HEK293 (cell line): Measurements from ENCODE around the gene EPB41L2.

Source experiments
- CTCF ChIA-PET: fragments of 350-600 bp; formaldehyde crosslinking; extraction: SDS; loops from one replicate; lab custom pipeline; 2021; ENCODE audit warnings: antibody characterized with exemption; lab: Yijun Ruan, JAX
- POLR2A ChIA-PET: fragments of 300-600 bp; formaldehyde crosslinking; extraction: SDS; loops from one replicate; lab custom pipeline; 2020; ENCODE audit warnings: antibody characterized with exemption, inconsistent platforms; lab: Yijun Ruan, JAX
- H3K27ac ChIP-seq: fragments of 200-500 bp; sonication (Bioruptor generic); 2 replicates; pipeline ENCODE4 v1.5.1; 2014; ENCODE audit warnings: low read depth, low read length, control low read depth, inconsistent platforms; ENCODE audit errors: extremely low read depth
- H3K36me3 ChIP-seq, 2 experiments: fragments of 200-500 bp in 1 of 2; sonication (Bioruptor generic) in 1 of 2; 1 replicate in 1 of 2; 2 replicates in 1 of 2; pipeline ENCODE4 v1.5.1; 2014 to 2017; ENCODE audit warnings: inconsistent platforms in 2 of 2, low read length in 2 of 2; ENCODE audit not compliant: control insufficient read depth in 2 of 2, insufficient read depth in 1 of 2
- H3K4me1 ChIP-seq: fragments of 200-500 bp; sonication (Bioruptor generic); 2 replicates; pipeline ENCODE4 v1.5.1; 2014; ENCODE audit warnings: mild to moderate bottlenecking, low read length, inconsistent platforms; ENCODE audit not compliant: control insufficient read depth, insufficient read depth
- H3K4me3 ChIP-seq: 2 replicates; pipeline ENCODE4 v1.5.1; 2011; ENCODE audit warnings: low read depth, mild to moderate bottlenecking, control low read depth, low read length, moderate library complexity
- H3K9me3 ChIP-seq: fragments of 200-500 bp; sonication (Bioruptor generic); 2 replicates; pipeline ENCODE4 v1.5.1; 2014; ENCODE audit warnings: low read depth, low read length, inconsistent platforms; ENCODE audit not compliant: control insufficient read depth, insufficient read depth
- GFI1B ChIP-seq: fragments of 450-650 bp; formaldehyde crosslinking; IDR thresholded peaks from 2 replicates; pipeline ENCODE4 v1.5.1; 2016; ENCODE audit warnings: missing biosample characterization, missing genetic modification characterization
- REPIN1 ChIP-seq: fragments of 450-650 bp; formaldehyde crosslinking; IDR thresholded peaks from 2 replicates; pipeline ENCODE4 v1.5.1; 2017; ENCODE audit warnings: missing biosample characterization, missing genetic modification characterization, low read depth
- TRIM28 ChIP-seq: IDR thresholded peaks from 2 replicates; pipeline ENCODE4 v1.6.1; 2011; ENCODE audit warnings: low read length, control low read depth, borderline replicate concordance
- ZBTB17 ChIP-seq: fragments of 450-650 bp; formaldehyde crosslinking; IDR thresholded peaks from 2 replicates; pipeline ENCODE4 v1.5.1; 2016; ENCODE audit warnings: missing biosample characterization, missing genetic modification characterization
- ZBTB20 ChIP-seq: fragments of 450-650 bp; formaldehyde crosslinking; IDR thresholded peaks from 2 replicates; pipeline ENCODE4 v1.5.1; 2016; ENCODE audit warnings: missing biosample characterization, missing genetic modification characterization
- ZNF138 ChIP-seq: fragments of 450-650 bp; formaldehyde crosslinking; IDR thresholded peaks from 2 replicates; pipeline ENCODE4 v1.5.1; 2016; ENCODE audit warnings: missing biosample characterization, missing genetic modification characterization, borderline replicate concordance
- ZNF157 ChIP-seq: fragments of 450-650 bp; formaldehyde crosslinking; IDR thresholded peaks from 2 replicates; pipeline ENCODE4 v1.5.1; 2016; ENCODE audit warnings: missing biosample characterization, missing genetic modification characterization
- ZNF214 ChIP-seq: fragments of 450-650 bp; formaldehyde crosslinking; IDR thresholded peaks from 2 replicates; pipeline ENCODE4 v1.5.1; 2017; ENCODE audit warnings: missing biosample characterization, mild to moderate bottlenecking, missing genetic modification characterization, borderline replicate concordance
- ZNF335 ChIP-seq: fragments of 450-650 bp; formaldehyde crosslinking; conservative IDR thresholded peaks from 2 replicates; pipeline ENCODE4 v1.5.1; 2016; ENCODE audit warnings: missing biosample characterization, missing genetic modification characterization
- ZNF391 ChIP-seq: fragments of 450-650 bp; formaldehyde crosslinking; IDR thresholded peaks from 2 replicates; pipeline ENCODE4 v1.5.1; 2016; ENCODE audit warnings: low read depth, missing biosample characterization, missing genetic modification characterization, borderline replicate concordance
- ZNF521 ChIP-seq: fragments of 450-650 bp; formaldehyde crosslinking; IDR thresholded peaks from 2 replicates; pipeline ENCODE4 v1.5.1; 2017; ENCODE audit warnings: missing biosample characterization, mild to moderate bottlenecking, missing genetic modification characterization
- ZNF560 ChIP-seq: fragments of 450-650 bp; formaldehyde crosslinking; IDR thresholded peaks from 2 replicates; pipeline ENCODE4 v1.5.1; 2017; ENCODE audit warnings: missing biosample characterization, missing genetic modification characterization, borderline replicate concordance
- ZNF768 ChIP-seq: fragments of 450-650 bp; formaldehyde crosslinking; IDR thresholded peaks from 2 replicates; pipeline ENCODE4 v1.5.1; 2018; ENCODE audit warnings: missing biosample characterization, mild to moderate bottlenecking, missing genetic modification characterization
- ZSCAN30 ChIP-seq: fragments of 450-650 bp; IDR thresholded peaks from 2 replicates; pipeline ENCODE4 v1.5.1; 2018; ENCODE audit warnings: missing biosample characterization, mild to moderate bottlenecking, missing genetic modification characterization, moderate library complexity
- TF ChIP-seq, protein P1 (sequence below): fragments of 450-650 bp; formaldehyde crosslinking; IDR thresholded peaks from 2 replicates; pipeline ENCODE4; 2016; ENCODE audit warnings: missing biosample characterization, missing genetic modification characterization
- TF ChIP-seq, protein P2 (sequence below): fragments of 450-650 bp; formaldehyde crosslinking; IDR thresholded peaks from 2 replicates; pipeline ENCODE4 v1.5.1; 2016; ENCODE audit warnings: missing biosample characterization, missing genetic modification characterization
- TF ChIP-seq, protein P3 (sequence below): fragments of 450-650 bp; IDR thresholded peaks from 2 replicates; pipeline ENCODE4 v1.5.1; 2018; ENCODE audit warnings: missing biosample characterization, missing genetic modification characterization
- TF ChIP-seq, protein P4 (sequence below): fragments of 450-650 bp; formaldehyde crosslinking; IDR thresholded peaks from 2 replicates; pipeline ENCODE4 v1.5.1; 2017; ENCODE audit warnings: missing biosample characterization, mild to moderate bottlenecking, missing genetic modification characterization, moderate library complexity
- TF ChIP-seq, protein P5 (sequence below): fragments of 450-650 bp; formaldehyde crosslinking; IDR thresholded peaks from 2 replicates; pipeline ENCODE4 v1.5.1; 2017; ENCODE audit warnings: missing biosample characterization, missing genetic modification characterization
- TF ChIP-seq, protein P6 (sequence below): fragments of 450-650 bp; formaldehyde crosslinking; IDR thresholded peaks from 2 replicates; pipeline ENCODE4 v1.5.1; 2016; ENCODE audit warnings: missing biosample characterization, missing genetic modification characterization

The EPB41L2 gene

DNA sequence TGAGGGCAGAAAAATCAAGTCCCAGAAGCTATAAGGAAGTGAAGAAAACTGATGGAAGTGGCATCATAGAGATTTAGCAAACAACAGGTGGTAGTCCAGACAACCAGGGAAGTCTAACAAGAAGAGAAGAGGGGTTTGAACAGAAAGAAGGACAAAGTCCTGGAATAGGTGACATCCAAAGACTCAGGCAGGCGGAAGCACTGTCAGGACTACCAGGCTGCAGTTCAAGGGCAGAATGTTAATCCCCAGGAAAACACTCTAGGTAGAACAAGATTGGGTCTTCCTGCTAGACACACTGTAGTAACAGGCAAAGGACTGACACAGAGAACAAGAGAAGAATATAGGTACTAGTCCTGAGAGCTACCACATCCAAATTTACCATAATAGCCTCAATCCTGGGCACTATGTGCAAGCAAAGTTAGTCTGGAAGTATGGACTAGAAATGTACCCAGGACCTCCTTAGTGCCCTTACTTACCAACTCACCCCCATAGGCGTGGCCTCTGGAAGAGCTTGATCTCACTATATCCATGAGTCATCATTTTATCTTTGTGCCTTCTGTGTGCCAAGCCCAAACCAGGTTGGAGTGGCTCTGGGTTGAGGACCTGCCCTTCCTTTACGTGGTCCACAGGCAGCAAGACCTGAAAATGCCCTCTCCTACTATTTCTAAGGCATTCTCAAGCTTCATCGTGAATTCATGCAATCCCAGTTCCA lies 2.2 kb upstream of the EPB41L2 start (continued):
- TF ChIP-seq ZNF214 (tag by site-specific recombination) (no peak), ZNF560 (no peak), ZNF391 (tag by site-specific recombination) (no peak), TRIM28 (no peak), GFI1B (tag by site-specific recombination) (no peak), ZNF335 (tag by site-specific recombination) (peak; percentile 47; the same call in 1 of the 2 replicates), ZNF157 (no peak), ZNF138 (tag by site-specific recombination) (no peak), ZNF521 (tag by site-specific recombination) (no peak), ZNF768 (no peak)
- TF ChIP-seq, protein P1, sequence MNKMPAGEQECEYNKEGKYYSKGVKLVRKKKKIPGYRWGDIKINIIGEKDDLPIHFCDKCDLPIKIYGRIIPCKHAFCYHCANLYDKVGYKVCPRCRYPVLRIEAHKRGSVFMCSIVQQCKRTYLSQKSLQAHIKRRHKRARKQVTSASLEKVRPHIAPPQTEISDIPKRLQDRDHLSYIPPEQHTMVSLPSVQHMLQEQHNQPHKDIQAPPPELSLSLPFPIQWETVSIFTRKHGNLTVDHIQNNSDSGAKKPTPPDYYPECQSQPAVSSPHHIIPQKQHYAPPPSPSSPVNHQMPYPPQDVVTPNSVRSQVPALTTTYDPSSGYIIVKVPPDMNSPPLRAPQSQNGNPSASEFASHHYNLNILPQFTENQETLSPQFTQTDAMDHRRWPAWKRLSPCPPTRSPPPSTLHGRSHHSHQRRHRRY = no peak
- TF ChIP-seq, protein P2, sequence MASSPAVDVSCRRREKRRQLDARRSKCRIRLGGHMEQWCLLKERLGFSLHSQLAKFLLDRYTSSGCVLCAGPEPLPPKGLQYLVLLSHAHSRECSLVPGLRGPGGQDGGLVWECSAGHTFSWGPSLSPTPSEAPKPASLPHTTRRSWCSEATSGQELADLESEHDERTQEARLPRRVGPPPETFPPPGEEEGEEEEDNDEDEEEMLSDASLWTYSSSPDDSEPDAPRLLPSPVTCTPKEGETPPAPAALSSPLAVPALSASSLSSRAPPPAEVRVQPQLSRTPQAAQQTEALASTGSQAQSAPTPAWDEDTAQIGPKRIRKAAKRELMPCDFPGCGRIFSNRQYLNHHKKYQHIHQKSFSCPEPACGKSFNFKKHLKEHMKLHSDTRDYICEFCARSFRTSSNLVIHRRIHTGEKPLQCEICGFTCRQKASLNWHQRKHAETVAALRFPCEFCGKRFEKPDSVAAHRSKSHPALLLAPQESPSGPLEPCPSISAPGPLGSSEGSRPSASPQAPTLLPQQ (tag by site-specific recombination) = no peak
- TF ChIP-seq, protein P3, sequence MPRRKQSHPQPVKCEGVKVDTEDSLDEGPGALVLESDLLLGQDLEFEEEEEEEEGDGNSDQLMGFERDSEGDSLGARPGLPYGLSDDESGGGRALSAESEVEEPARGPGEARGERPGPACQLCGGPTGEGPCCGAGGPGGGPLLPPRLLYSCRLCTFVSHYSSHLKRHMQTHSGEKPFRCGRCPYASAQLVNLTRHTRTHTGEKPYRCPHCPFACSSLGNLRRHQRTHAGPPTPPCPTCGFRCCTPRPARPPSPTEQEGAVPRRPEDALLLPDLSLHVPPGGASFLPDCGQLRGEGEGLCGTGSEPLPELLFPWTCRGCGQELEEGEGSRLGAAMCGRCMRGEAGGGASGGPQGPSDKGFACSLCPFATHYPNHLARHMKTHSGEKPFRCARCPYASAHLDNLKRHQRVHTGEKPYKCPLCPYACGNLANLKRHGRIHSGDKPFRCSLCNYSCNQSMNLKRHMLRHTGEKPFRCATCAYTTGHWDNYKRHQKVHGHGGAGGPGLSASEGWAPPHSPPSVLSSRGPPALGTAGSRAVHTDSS (tag by site-specific recombination) = no peak
- TF ChIP-seq, protein P4, sequence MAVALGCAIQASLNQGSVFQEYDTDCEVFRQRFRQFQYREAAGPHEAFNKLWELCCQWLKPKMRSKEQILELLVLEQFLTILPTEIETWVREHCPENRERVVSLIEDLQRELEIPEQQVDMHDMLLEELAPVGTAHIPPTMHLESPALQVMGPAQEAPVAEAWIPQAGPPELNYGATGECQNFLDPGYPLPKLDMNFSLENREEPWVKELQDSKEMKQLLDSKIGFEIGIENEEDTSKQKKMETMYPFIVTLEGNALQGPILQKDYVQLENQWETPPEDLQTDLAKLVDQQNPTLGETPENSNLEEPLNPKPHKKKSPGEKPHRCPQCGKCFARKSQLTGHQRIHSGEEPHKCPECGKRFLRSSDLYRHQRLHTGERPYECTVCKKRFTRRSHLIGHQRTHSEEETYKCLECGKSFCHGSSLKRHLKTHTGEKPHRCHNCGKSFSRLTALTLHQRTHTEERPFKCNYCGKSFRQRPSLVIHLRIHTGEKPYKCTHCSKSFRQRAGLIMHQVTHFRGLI (tag by site-specific recombination) = peak; percentile 93
- TF ChIP-seq, protein P5, sequence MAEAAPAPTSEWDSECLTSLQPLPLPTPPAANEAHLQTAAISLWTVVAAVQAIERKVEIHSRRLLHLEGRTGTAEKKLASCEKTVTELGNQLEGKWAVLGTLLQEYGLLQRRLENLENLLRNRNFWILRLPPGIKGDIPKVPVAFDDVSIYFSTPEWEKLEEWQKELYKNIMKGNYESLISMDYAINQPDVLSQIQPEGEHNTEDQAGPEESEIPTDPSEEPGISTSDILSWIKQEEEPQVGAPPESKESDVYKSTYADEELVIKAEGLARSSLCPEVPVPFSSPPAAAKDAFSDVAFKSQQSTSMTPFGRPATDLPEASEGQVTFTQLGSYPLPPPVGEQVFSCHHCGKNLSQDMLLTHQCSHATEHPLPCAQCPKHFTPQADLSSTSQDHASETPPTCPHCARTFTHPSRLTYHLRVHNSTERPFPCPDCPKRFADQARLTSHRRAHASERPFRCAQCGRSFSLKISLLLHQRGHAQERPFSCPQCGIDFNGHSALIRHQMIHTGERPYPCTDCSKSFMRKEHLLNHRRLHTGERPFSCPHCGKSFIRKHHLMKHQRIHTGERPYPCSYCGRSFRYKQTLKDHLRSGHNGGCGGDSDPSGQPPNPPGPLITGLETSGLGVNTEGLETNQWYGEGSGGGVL = no peak

DNA sequence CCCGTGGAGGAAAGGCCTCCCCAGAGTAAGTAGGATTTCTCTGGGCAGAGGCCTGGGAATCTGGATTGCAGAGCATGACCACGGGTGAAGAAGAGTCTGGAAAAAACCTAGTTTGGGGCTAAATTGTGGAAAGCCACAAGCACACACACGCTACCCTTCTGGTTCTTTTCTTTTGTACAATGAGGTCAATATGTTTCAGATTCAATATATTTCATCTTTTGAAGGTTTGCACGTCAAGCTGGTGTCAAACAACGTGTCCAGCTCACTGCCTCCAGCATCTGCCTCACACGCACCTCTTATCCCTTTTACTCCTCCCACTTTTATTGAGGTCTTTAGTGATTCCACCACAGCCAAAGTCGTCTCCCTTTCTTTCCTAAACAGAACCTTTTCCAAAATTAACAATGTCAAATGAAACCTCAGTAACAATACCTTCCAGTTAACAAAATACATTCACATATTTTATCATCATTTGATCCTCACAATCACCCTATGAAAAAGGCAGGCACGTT lies 773 bp upstream of the EPB41L2 start:
- Histone ChIP-seq H3K36me3 (no peaks in the 10 kb centered on the region), H3K4me3 (peak overlapping the region; percentile 50), H3K9me3 (no peaks in the 10 kb centered on the region), H3K27ac (peak overlapping the region; percentile 55; the same call in 1 of the 2 replicates), H3K4me1 (peaks cover 9% of the 10 kb centered on the region)
- POLR2A ChIA-PET = interaction anchor here (1.1 to 1.3 kb wide), 2 partner anchors 24 to 33 kb away, joined by 3 to 4 read pairs; no protein-coding TSS in a partner anchor
- TF ChIP-seq ZBTB17 = 0 out of 2 replicates have a peak, but pooled peaks have one; percentile 22
- TF ChIP-seq TRIM28 = peak; percentile 6; the same call in 1 of the 2 replicates
- no peak for TF ChIP-seq ZSCAN30
- TF ChIP-seq REPIN1 (tag by site-specific recombination) = no peak
- peak; percentile 75 for TF ChIP-seq ZNF335 (tag by site-specific recombination)
- peak; percentile 92 for TF ChIP-seq ZBTB20 (tag by site-specific recombination)
- TF ChIP-seq, protein P6, sequence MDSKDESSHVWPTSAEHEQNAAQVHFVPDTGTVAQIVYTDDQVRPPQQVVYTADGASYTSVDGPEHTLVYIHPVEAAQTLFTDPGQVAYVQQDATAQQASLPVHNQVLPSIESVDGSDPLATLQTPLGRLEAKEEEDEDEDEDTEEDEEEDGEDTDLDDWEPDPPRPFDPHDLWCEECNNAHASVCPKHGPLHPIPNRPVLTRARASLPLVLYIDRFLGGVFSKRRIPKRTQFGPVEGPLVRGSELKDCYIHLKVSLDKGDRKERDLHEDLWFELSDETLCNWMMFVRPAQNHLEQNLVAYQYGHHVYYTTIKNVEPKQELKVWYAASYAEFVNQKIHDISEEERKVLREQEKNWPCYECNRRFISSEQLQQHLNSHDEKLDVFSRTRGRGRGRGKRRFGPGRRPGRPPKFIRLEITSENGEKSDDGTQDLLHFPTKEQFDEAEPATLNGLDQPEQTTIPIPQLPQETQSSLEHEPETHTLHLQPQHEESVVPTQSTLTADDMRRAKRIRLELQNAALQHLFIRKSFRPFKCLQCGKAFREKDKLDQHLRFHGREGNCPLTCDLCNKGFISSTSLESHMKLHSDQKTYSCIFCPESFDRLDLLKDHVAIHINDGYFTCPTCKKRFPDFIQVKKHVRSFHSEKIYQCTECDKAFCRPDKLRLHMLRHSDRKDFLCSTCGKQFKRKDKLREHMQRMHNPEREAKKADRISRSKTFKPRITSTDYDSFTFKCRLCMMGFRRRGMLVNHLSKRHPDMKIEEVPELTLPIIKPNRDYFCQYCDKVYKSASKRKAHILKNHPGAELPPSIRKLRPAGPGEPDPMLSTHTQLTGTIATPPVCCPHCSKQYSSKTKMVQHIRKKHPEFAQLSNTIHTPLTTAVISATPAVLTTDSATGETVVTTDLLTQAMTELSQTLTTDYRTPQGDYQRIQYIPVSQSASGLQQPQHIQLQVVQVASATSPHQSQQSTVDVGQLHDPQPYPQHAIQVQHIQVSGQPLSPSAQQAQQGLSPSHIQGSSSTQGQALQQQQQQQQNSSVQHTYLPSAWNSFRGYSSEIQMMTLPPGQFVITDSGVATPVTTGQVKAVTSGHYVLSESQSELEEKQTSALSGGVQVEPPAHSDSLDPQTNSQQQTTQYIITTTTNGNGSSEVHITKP (tag by site-specific recombination) = peak; percentile 3; the same call in 1 of the 2 replicates
- CTCF ChIA-PET = interaction anchor here (0.7 kb wide), 1 partner anchor 52 kb away, joined by 5 read pairs; no protein-coding TSS in a partner anchor
